Thymus (tissue), 11 donors: Measurements from ENCODE around the gene POLR3G. TPM values are rescaled to one million over a fixed set of nuclear protein-coding genes. Genes with fewer than 3 reads are reported as not detected.

Experiments
- DNase-seq, 9 donors: peaks; one replicate each; pipeline ENCODE4 v3.0.0-alpha.2; 2013; ENCODE audit warnings: low spot score in 9 of 9, low read depth in 6 of 9, missing footprints in 1 of 9
- H3K27ac ChIP-seq, 2 donors: one replicate each; pipeline ENCODE4 v1.5.1; 2013; ENCODE audit warnings: control low read depth in 1 of 2, low read depth in 1 of 2, low read length in 1 of 2, mild to moderate bottlenecking in 1 of 2, moderate library complexity in 1 of 2
- H3K27me3 ChIP-seq, 2 donors: one replicate each; pipeline ENCODE4 v1.5.1; 2013; ENCODE audit warnings: low read length in 1 of 2; ENCODE audit not compliant: control insufficient read depth in 2 of 2, insufficient read depth in 1 of 2
- H3K36me3 ChIP-seq, 2 donors: one replicate each; pipeline ENCODE4 v1.5.1; 2013; ENCODE audit warnings: low read length in 1 of 2, mild to moderate bottlenecking in 1 of 2, moderate library complexity in 1 of 2; ENCODE audit not compliant: control insufficient read depth in 2 of 2, insufficient read depth in 2 of 2
- H3K4me1 ChIP-seq, 2 donors: one replicate each; pipeline ENCODE4 v1.5.1; 2013; ENCODE audit warnings: low read length in 2 of 2; ENCODE audit not compliant: control insufficient read depth in 2 of 2, insufficient read depth in 2 of 2
- H3K4me3 ChIP-seq, 2 donors: one replicate each; pipeline ENCODE4 v1.5.1; 2013; ENCODE audit warnings: low read length in 2 of 2, control low read depth in 1 of 2, mild to moderate bottlenecking in 1 of 2
- H3K9me3 ChIP-seq, 2 donors: one replicate each; pipeline ENCODE4 v1.5.1; 2013; ENCODE audit warnings: low read length in 1 of 2, mild to moderate bottlenecking in 1 of 2; ENCODE audit not compliant: control insufficient read depth in 2 of 2, insufficient read depth in 1 of 2
- WGBS: extraction: QIAGEN DNeasy Blood & Tissue Kit; methylation state at CpG from one replicate; pipeline ENCODE4 v1.1.7; 2013; 5-methylcytosine and 5-hydroxymethylcytosine counted together
- polyA plus RNA-seq: library from polyadenylated mRNA; stranded (reverse); fragments of 200-250 nt; gene quantifications from one replicate; pipeline ENCODE4 v1.2.3, GENCODE V29; 2013
- total RNA-seq: library from RNA; stranded (reverse); fragments of 120-200 nt; gene quantifications from one replicate; pipeline ENCODE4 v1.2.4, GENCODE V29; 2013
- donor health status: healthy.

Gene POLR3G
- total and polyA plus RNA-seq, 2 donors = 1.7 to 3.3 TPM

GRCh38 chr5:90528601-90529193, 54.0 kb downstream of the POLR3G start:
- H3K9me3 ChIP-seq = no peaks in the 10 kb centered on the region
- H3K4me1 ChIP-seq = peaks cover 6 to 8% of the 10 kb centered on the region in 2 donors
- peak overlapping the region; percentile 77 to 81 for H3K4me3 ChIP-seq
- 12% methylated on average over 18 of the region's 18 CpGs for WGBS
- peaks cover 0 to under 1% of the 10 kb centered on the region in 2 donors for H3K27me3 ChIP-seq
- DNase-seq = peak in 8 of 9 donors; percentile 13 to 68 (median 35)
- peaks cover 4 to 11% of the 10 kb centered on the region in 2 donors for H3K36me3 ChIP-seq
- peak overlapping the region; percentile 81 to 94 for H3K27ac ChIP-seq

- peak within 1 kb of the TSS; percentile 94 to 96 for H3K27ac ChIP-seq
- H3K4me1 ChIP-seq = peaks cover 6 to 8% of the 10 kb centered on the region in 2 donors
- under 1% methylated on average over 64 of the region's 64 CpGs for WGBS
- H3K36me3 ChIP-seq = peaks cover 4 to 5% of the 10 kb centered on the region in 2 donors
- peak within 1 kb of the TSS; percentile 77 to 81 for H3K4me3 ChIP-seq
- H3K27me3 ChIP-seq = peaks cover 0 to 3% of the 10 kb centered on the region in 2 donors
- no peaks in the 10 kb centered on the region for H3K9me3 ChIP-seq
- DNase-seq = peak; percentile 78 to 97 (median 94)
Observed at GRCh38 chr5:90529194-90529938, 54.7 kb downstream of the POLR3G start, which contains the start of gene LYSMD3. Gene LYSMD3, minus strand, starts transcription at chr5:90529584. Its CDS starts 4,295 bp downstream, at chr5:90525289.

GRCh38 chr5:90529939-90530677, 55.4 kb downstream of the POLR3G start:
- DNase-seq = peak in 6 of 9 donors; percentile 64 to 90 (median 76)
- Histone ChIP-seq H3K9me3 (no peaks in the 10 kb centered on the region), H3K4me3 (peak overlapping the region; percentile 77 to 81), H3K27ac (peak overlapping the region; percentile 94 to 96), H3K27me3 (peaks cover 0 to 3% of the 10 kb centered on the region in 2 donors), H3K36me3 (peaks cover under 1 to 1% of the 10 kb centered on the region in 2 donors), H3K4me1 (peaks cover 6 to 8% of the 10 kb centered on the region in 2 donors)
- WGBS = 11% methylated on average over 13 of the region's 13 CpGs

DNA sequence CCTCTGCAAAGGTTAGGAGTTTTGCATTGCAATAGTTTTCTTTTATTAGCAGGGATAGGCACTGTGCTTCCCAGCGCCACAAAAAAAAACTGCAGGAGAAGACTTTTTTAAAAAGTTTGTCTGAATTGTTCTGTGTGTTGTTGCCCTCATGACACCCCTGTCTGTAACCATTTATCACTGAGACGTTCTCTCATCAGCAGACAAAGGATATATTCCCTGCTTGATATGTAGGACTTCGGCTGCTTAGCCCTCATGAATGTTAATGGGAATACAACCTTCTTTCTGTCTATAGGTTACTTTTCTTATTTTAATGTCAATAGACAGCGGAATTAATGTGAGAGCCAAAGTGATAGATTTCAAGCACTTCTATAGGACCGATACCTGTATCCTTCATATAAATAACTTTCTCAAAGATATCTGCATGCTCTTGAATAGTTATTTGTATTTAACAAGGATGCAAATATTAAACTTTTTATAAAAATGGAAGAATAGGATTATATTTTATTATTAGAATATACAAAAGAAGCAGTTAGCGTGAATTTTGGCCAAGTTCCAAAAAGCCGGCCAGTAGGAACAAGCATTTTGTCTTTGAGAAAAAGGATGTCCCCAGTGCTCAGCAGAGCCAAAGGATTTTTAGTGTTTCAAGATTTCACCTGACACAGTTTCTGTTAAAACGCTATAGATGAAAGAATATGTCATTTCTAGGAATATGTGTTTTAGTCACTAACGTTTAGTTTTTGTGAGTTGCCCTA, 56.2 kb downstream of the POLR3G start:
- 92% methylated on average over 9 of the region's 9 CpGs for WGBS
- H3K4me3 ChIP-seq = peak overlapping the region in 1 of 2 donors; percentile 1
- no peak for DNase-seq
- no peaks in the 10 kb centered on the region for H3K36me3 ChIP-seq
- H3K27me3 ChIP-seq = peaks cover 0 to 3% of the 10 kb centered on the region in 2 donors
- no peak overlapping the region for H3K27ac ChIP-seq
- no peaks in the 10 kb centered on the region for H3K9me3 ChIP-seq
- peaks cover 6 to 8% of the 10 kb centered on the region in 2 donors for H3K4me1 ChIP-seq

DNA sequence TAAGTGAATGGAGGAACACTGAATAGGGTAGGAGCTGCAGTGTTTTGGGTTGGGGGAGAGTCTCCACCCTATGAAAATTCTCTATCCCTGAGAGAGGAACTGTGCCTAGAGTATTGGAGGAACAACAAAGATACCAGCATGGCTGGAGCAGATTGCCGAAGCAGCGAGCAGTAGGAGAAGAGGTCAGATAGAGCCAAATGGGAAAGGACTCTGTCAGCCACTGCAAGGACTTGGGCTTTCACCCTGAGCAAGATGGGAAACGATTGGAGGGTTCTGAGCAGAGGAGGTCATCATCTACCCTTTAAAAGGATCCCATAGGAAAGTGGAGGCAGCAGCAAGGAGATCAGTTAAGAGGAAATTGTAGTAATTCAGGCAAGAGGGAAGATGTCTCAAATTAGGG, 59.1 kb downstream of the POLR3G start:
- H3K27ac ChIP-seq = no peak overlapping the region
- H3K9me3 ChIP-seq = no peaks in the 10 kb centered on the region
- H3K4me1 ChIP-seq = peaks cover 1 to 3% of the 10 kb centered on the region in 2 donors
- peaks cover 0 to 3% of the 10 kb centered on the region in 2 donors for H3K27me3 ChIP-seq
- no peaks in the 10 kb centered on the region for H3K36me3 ChIP-seq
- H3K4me3 ChIP-seq = no peak overlapping the region
- no peak for DNase-seq
- 90% methylated on average over 3 of the region's 3 CpGs for WGBS

DNA sequence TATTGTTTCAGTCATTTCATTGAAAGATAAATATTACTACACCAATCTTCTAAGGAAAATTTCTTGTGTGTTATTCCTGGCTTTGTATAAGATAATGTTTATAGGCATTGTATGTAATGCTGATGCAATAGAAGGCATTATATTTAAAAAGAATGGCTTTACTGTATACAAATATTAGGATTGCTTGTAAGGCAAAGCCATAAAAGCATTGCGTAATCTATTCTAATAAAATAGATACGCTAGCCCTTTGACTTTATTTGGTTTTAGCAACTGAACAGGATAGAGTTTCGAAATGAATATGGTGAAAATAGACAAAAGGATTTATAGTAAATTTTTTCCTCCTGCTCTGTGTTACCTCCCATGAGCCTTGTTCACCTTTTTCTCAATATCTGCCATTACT, 60.3 kb downstream of the POLR3G start:
- no peak for DNase-seq
- no peaks in the 10 kb centered on the region for H3K36me3 ChIP-seq
- no peak overlapping the region for H3K27ac ChIP-seq
- peaks cover 0 to 3% of the 10 kb centered on the region in 2 donors for H3K27me3 ChIP-seq
- peaks cover 0 to 3% of the 10 kb centered on the region in 2 donors for H3K4me1 ChIP-seq
- no peak overlapping the region for H3K4me3 ChIP-seq
- 96% methylated on average over 3 of the region's 3 CpGs for WGBS
- H3K9me3 ChIP-seq = no peaks in the 10 kb centered on the region

DNA sequence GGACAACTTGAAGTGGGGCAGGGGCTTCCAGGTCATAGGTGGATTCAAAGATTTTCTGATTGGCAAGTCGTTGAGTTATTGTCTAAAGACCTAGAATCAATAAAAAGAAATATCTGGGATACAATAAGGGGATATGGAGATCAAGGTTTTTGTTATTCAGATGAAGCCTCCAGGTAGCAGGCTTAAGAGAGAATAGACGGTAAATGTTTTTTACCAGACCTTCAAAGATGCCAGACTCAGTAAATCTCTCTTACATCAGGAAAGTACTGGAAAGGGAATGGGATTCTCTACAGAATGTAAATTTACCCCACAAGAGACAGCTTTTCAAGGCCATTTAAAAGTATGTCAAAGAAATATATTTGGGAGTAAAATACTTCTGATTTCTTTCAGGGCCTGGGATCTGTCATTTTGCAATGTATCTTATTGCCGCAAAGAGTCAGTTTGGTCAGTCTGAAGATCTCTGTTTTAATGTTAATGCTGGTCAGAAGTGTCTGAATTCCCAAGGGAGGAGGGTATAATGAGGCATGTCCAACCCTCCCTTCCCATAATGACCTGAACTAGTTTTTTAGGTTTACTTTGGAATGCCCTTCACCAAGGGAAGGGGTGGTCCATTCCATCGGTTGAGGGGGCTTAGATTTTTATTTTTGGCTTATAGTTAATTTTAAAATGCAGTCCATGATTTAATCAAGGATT, 68.3 kb downstream of the POLR3G start:
- WGBS = 65% methylated on average over 4 of the region's 4 CpGs
- no peak overlapping the region for H3K27ac ChIP-seq
- no peaks in the 10 kb centered on the region for H3K36me3 ChIP-seq
- no peaks in the 10 kb centered on the region for H3K27me3 ChIP-seq
- no peaks in the 10 kb centered on the region for H3K9me3 ChIP-seq
- no peak overlapping the region for H3K4me3 ChIP-seq
- DNase-seq = no peak
- no peaks in the 10 kb centered on the region for H3K4me1 ChIP-seq

DNA sequence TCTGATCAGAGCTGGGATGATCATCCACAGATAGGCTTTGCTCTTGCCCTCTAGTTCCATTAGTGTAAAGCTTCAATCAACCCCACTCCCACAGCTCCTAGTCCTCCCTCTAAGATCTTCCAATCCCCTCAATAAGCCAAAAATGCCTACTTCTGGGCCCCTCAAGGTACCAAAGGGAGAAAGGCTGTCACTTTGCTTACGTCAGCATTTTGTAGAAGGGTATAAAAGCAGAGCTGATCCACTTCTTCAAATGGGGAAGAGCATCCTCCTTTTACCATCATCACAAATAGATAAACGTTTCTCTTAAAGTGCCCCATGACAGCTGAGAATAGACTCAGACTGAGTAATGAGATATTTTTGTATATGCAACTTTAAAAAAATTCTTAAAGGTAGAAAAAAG, 70.8 kb downstream of the POLR3G start:
- DNase-seq = no peak
- no peaks in the 10 kb centered on the region for H3K27me3 ChIP-seq
- WGBS = 92% methylated on average over 2 of the region's 2 CpGs
- H3K9me3 ChIP-seq = no peaks in the 10 kb centered on the region
- no peaks in the 10 kb centered on the region for H3K36me3 ChIP-seq
- no peaks in the 10 kb centered on the region for H3K4me1 ChIP-seq
- no peak overlapping the region for H3K4me3 ChIP-seq
- H3K27ac ChIP-seq = no peak overlapping the region
